Breast epithelium (tissue), 4 donors: Measurements from ENCODE around the gene NINJ2. TPM values are rescaled to one million over a fixed set of nuclear protein-coding genes. Genes with fewer than 3 reads are reported as not detected.

Source experiments
- DNase-seq, 2 donors: peaks; one replicate each; pipeline ENCODE4 v3.0.0-alpha.2; 2019; ENCODE audit warnings: low spot score in 2 of 2
- H3K27ac ChIP-seq, 2 donors: fragments of 200-600 bp; sonication (generic) in 1 of 2; one replicate each; pipeline ENCODE4 v1.5.1; 2016 to 2019; ENCODE audit warnings: mild to moderate bottlenecking in 1 of 2
- H3K27me3 ChIP-seq, 2 donors: fragments of 200-600 bp; sonication (generic) in 1 of 2; one replicate each; pipeline versions ENCODE4 v1.5.1 to v1.6.0; 2017 to 2019; ENCODE audit warnings: control low read depth in 1 of 2, mild to moderate bottlenecking in 1 of 2
- H3K36me3 ChIP-seq: fragments of 200-600 bp; one replicate; pipeline ENCODE4 v1.5.1; 2019
- H3K4me1 ChIP-seq, 2 donors: fragments of 200-600 bp; sonication (generic); one replicate each; pipeline ENCODE4 v1.5.1; 2016 to 2019; ENCODE audit warnings: control low read depth in 1 of 2
- H3K4me3 ChIP-seq, 3 donors: fragments of 200-600 bp; sonication (generic); 1 replicate in 2 of 3; 2 replicates in 1 of 3; pipeline ENCODE4 v1.5.1; 2016 to 2019; ENCODE audit warnings: mild to moderate bottlenecking in 3 of 3, moderate library complexity in 2 of 3
- H3K9me3 ChIP-seq, 2 donors: fragments of 200-600 bp; sonication (generic) in 1 of 2; one replicate each; pipeline ENCODE4 v1.5.1; 2016 to 2019; ENCODE audit warnings: control low read depth in 1 of 2
- CTCF ChIP-seq, 3 donors: fragments of 450-650 bp; IDR thresholded peaks; one replicate each; pipeline ENCODE4 v1.5.1; 2016 to 2017; ENCODE audit warnings: antibody characterized with exemption in 3 of 3, mild to moderate bottlenecking in 3 of 3, moderate library complexity in 3 of 3
- POLR2A ChIP-seq: fragments of 450-650 bp; IDR thresholded peaks from one replicate; pipeline ENCODE4 v1.6.1; 2016; ENCODE audit warnings: antibody characterized with exemption, mild to moderate bottlenecking, moderate library complexity
- POLR2AphosphoS5 ChIP-seq, 3 donors: sonication (generic); formaldehyde crosslinking; IDR thresholded peaks; one replicate each; pipeline ENCODE4 v1.6.1; 2017; ENCODE audit warnings: antibody characterized with exemption in 3 of 3
- intact Hi-C: fragments of 100-400 bp; cut with DNase I; formaldehyde crosslinking; loops from one replicate; pipeline ENCODE4 v1.15.1; 2023; ENCODE audit warnings: low total_unique reads
- total RNA-seq, 3 donors: library from RNA; depleted of rRNA; stranded (reverse); fragments of >200 nt; gene quantifications; one replicate each; pipeline ENCODE4 v1.1.0, GENCODE V29; 2016

The NINJ2 gene
- total RNA-seq, 3 donors from 2014 or later, result 6.3 to 17.0 (median 6.9) TPM

- intact Hi-C loops, result no loop called here
- Histone ChIP-seq H3K36me3 (no peaks in the 10 kb centered on the region), H3K27me3 (no peaks in the 10 kb centered on the region), H3K4me1 (peaks cover 0 to 3% of the 10 kb centered on the region in 2 donors), H3K27ac (no peak overlapping the region), H3K4me3 (peak overlapping the region in 2 of 3 donors; percentile 33 to 39), H3K9me3 (no peaks in the 10 kb centered on the region)
- DNase-seq, result no peak
- TF ChIP-seq CTCF (IDR thresholded peaks at IDR 0.05), result no peak
- no peak for TF ChIP-seq POLR2AphosphoS5 (IDR thresholded peaks at IDR 0.05)
- TF ChIP-seq POLR2A, result no peak
Measured at GRCh38 chr12:561908-562593, 101.2 kb downstream of the NINJ2 start.

- H3K27me3 ChIP-seq, result no peaks in the 10 kb centered on the region
- H3K4me1 ChIP-seq, result peaks cover 0 to 3% of the 10 kb centered on the region in 2 donors
- no peak overlapping the region for H3K27ac ChIP-seq
- peak overlapping the region in 2 of 3 donors; percentile 33 to 39 for H3K4me3 ChIP-seq
- no peaks in the 10 kb centered on the region for H3K36me3 ChIP-seq
- intact Hi-C loops, result no loop called here
- no peak for TF ChIP-seq CTCF (IDR thresholded peaks at IDR 0.05)
- TF ChIP-seq POLR2A, result no peak
- no peak for TF ChIP-seq POLR2AphosphoS5 (IDR thresholded peaks at IDR 0.05)
- H3K9me3 ChIP-seq, result no peaks in the 10 kb centered on the region
- no peak for DNase-seq
Measured at GRCh38 chr12:561391-561705, 101.9 kb downstream of the NINJ2 start.

- H3K27ac ChIP-seq, result no peak overlapping the region
- intact Hi-C loops, result no loop called here
Measured at GRCh38 chr12:560691-561390, 102.4 kb downstream of the NINJ2 start.

GRCh38 chr12:559906-560455, 103.3 kb downstream of the NINJ2 start:
- no peaks in the 10 kb centered on the region for H3K9me3 ChIP-seq
- H3K27ac ChIP-seq, result no peak overlapping the region
- intact Hi-C loops, result no loop called here
- DNase-seq, result no peak
- H3K36me3 ChIP-seq, result no peaks in the 10 kb centered on the region
- no peak overlapping the region for H3K4me3 ChIP-seq
- peaks cover 0 to 3% of the 10 kb centered on the region in 2 donors for H3K4me1 ChIP-seq
- no peaks in the 10 kb centered on the region for H3K27me3 ChIP-seq
- no peak for TF ChIP-seq POLR2A
- TF ChIP-seq CTCF (IDR thresholded peaks at IDR 0.05), result no peak
- TF ChIP-seq POLR2AphosphoS5 (IDR thresholded peaks at IDR 0.05), result no peak

More at GRCh38 chr12:560691-561390, 102.4 kb downstream of the NINJ2 start:
- no peaks in the 10 kb centered on the region for H3K36me3 ChIP-seq
- H3K9me3 ChIP-seq, result no peaks in the 10 kb centered on the region
- H3K4me3 ChIP-seq, result no peak overlapping the region
- peaks cover 0 to 3% of the 10 kb centered on the region in 2 donors for H3K4me1 ChIP-seq
- H3K27me3 ChIP-seq, result no peaks in the 10 kb centered on the region
- TF ChIP-seq POLR2A, result no peak
- no peak for DNase-seq

GRCh38 chr12:559208-559905, 103.9 kb downstream of the NINJ2 start:
- TF ChIP-seq CTCF (IDR thresholded peaks at IDR 0.05) (no peak), POLR2AphosphoS5 (IDR thresholded peaks at IDR 0.05) (no peak), POLR2A (no peak)
- no peak for DNase-seq
- Histone ChIP-seq H3K27me3 (no peaks in the 10 kb centered on the region), H3K4me3 (no peak overlapping the region), H3K4me1 (peaks cover 0 to 3% of the 10 kb centered on the region in 2 donors), H3K27ac (no peak overlapping the region), H3K36me3 (no peaks in the 10 kb centered on the region), H3K9me3 (no peaks in the 10 kb centered on the region)
- intact Hi-C loops, result no loop called here
